ENCODE data around the gene ITPKB.
"Not testable (repeated sequence)": the region's sequence is repeated elsewhere in the genome, so short reads cannot be mapped to it uniquely, and the experiment has no call there.

ITPKB gene

DNA sequence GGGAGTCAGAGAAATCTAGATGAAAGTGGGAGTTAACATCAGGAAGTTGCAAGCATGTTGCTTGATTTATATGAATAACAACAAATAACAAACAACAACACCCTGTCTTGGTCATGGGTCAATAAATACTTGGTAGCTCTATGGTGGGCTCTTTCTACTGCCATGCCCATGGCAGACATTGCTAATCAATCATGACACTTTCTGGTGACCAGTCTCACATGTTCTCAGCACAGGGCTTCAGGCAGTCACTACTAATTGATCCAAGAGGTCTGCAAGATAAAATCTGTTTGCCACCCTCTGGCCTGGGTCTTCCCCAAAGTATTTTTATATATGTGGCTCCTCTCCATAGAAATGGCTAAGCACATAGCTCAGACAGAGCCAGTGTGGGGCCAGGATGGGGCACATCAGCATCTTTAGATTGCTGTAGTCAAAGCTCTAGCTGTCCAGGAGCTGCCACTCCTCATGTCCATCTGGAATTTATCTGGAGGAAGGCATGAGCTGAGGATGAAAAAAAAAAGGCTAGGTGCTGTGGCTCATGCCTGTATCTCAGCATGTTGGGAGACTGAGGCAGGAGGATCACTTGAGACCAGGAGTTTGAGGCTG lies 139.3 kb downstream of the ITPKB start:
- intact Hi-C loops (cut with DNase I; ENCODE audit: low total_unique reads): loop anchor here (10.0 kb wide), 1 partner anchor 185 kb away; no protein-coding TSS in a partner anchor
- no peak for DNase-seq
- no peak overlapping the region for H3K4me3 ChIP-seq
- no peaks in the 10 kb centered on the region for H3K36me3 ChIP-seq
- TF ChIP-seq CTCF (IDR thresholded peaks at IDR 0.05): no peak
- peaks cover 0 to 29% (median 27%) of the 10 kb centered on the region in 4 donors for H3K4me1 ChIP-seq
- H3K27ac ChIP-seq: no peak overlapping the region
- no peaks in the 10 kb centered on the region for H3K27me3 ChIP-seq
- no peaks in the 10 kb centered on the region for H3K9me3 ChIP-seq

GRCh38 chr1:226598955-226599354 lies 140.1 kb downstream of the ITPKB start:
- H3K36me3 ChIP-seq; H3K9me3 ChIP-seq; H3K27ac ChIP-seq; H3K4me3 ChIP-seq; H3K27me3 ChIP-seq; DNase-seq; intact Hi-C loops (cut with DNase I; ENCODE audit: low total_unique reads): not testable (repeated sequence)
- H3K4me1 ChIP-seq: peaks cover 0 to 21% (median 20%) of the 10 kb centered on the region in 4 donors

DNA sequence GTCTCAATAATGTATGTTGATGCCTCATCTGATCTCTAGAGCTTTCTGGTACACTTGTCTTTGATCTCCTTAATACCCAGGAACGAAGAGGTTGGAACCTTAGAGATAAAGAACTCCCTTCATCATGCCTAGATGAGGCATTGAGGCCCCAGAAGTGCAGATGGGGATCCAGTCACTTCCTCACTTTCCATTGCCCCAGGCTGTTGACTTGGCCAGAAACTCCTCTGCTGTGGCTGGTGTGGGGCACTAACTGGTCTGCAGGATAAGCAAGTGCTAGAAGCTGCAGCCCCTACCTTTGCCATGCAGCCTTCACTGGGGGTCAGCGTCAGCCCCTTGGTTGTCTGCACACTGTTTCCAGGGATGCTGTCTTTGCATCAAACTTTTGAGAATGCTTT lies 140.6 kb downstream of the ITPKB start:
- intact Hi-C loops (cut with DNase I; ENCODE audit: low total_unique reads): no loop called here
- no peak for TF ChIP-seq CTCF (IDR thresholded peaks at IDR 0.05)
- no peaks in the 10 kb centered on the region for H3K36me3 ChIP-seq
- no peaks in the 10 kb centered on the region for H3K9me3 ChIP-seq
- peaks cover 0 to 16% (median 15%) of the 10 kb centered on the region in 4 donors for H3K4me1 ChIP-seq
- H3K4me3 ChIP-seq: no peak overlapping the region
- peak in 1 of 2 donors; percentile 5 for DNase-seq
- H3K27ac ChIP-seq: no peak overlapping the region
- no peaks in the 10 kb centered on the region for H3K27me3 ChIP-seq

- no peaks in the 10 kb centered on the region for H3K9me3 ChIP-seq
- no peak overlapping the region for H3K27ac ChIP-seq
- H3K27me3 ChIP-seq: no peaks in the 10 kb centered on the region
- TF ChIP-seq CTCF (IDR thresholded peaks at IDR 0.05): no peak
- H3K36me3 ChIP-seq: no peaks in the 10 kb centered on the region
- intact Hi-C loops (cut with DNase I; ENCODE audit: low total_unique reads): no loop called here
- H3K4me3 ChIP-seq: no peak overlapping the region
- peaks cover 0 to 10% (median 9%) of the 10 kb centered on the region in 4 donors for H3K4me1 ChIP-seq
- DNase-seq: peak in 1 of 2 donors; percentile 7
Observed at GRCh38 chr1:226597616-226598454, 141.2 kb downstream of the ITPKB start.

DNA sequence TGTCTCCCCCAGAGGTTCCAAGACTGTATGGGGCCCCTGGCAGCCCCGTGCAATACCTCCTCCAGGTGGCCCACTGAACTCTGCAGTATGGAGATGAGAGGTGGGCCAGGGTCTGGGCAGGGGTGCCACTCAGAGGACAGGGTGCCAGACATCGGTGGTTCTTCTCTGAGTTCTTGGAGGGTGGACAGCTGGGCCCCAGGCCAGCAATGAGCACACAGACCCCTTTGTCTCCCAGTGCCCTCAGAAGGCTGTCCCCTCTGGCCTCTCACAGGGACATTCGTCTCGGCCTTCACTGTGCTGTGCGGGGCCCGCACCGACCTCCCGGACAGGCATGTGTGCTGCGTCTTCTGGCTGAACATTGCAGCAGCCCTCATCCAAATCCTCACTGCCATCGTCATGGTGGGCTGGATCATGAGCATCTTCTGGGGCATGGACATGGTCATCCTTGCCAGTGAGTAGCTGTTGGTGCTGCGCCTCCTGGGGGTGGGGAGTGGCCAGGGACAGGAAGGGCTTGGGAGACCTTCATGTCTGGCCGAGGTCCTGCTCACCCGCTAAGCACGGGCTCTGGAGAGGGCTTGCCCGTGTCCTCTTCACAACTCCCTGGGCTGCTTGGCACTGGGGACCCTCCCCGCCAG lies 142.4 kb downstream of the ITPKB start:
- intact Hi-C loops (cut with DNase I; ENCODE audit: low total_unique reads): no loop called here
- H3K9me3 ChIP-seq: no peaks in the 10 kb centered on the region
- peak in 1 of 2 donors; percentile 6 for DNase-seq

More for the DNA sequence above, 142.4 kb downstream of the ITPKB start:
- Histone ChIP-seq H3K36me3 (no peaks in the 10 kb centered on the region), H3K4me3 (no peak overlapping the region), H3K27ac (no peak overlapping the region), H3K27me3 (no peaks in the 10 kb centered on the region), H3K4me1 (no peaks in the 10 kb centered on the region)
- no peak for TF ChIP-seq CTCF (IDR thresholded peaks at IDR 0.05)

Data from tibial artery (tissue), 4 donors.